Fibroblast of mammary gland (primary cell): ENCODE measurements around the gene AARS2.

Source experiments
- DNase-seq: peaks from one replicate; pipeline ENCODE4 v3.0.0-alpha.2; 2010; ENCODE audit warnings: low read depth
- H3K4me3 ChIP-seq: 2 replicates; pipeline ENCODE4 v1.5.1; 2011; ENCODE audit warnings: low read depth, mild to moderate bottlenecking, low read length, moderate library complexity; ENCODE audit not compliant: control insufficient read depth
- TF ChIP-seq, protein P1 (sequence below): conservative IDR thresholded peaks from 2 replicates; pipeline ENCODE4 v1.5.1; 2011; ENCODE audit warnings: low read depth, low read length, inconsistent platforms; ENCODE audit not compliant: control insufficient read depth, insufficient read depth

Gene AARS2

DNA sequence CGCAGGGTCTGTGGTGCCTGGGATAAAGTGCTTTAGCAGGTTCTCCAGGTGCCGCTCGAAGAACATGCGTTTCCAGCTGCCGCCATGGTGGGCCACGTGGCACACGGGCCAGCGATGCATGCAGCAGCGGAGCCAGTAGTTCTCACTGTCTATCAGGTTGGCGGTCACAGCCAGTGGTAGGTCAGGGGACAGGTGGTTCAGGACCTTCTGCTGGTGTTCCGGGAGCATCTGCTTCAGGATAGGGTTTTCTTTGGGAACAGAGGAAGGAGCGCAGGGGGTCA is 26.9 kb downstream of the AARS2 start:
- DNase-seq, result no peak
- TF ChIP-seq, protein P1, sequence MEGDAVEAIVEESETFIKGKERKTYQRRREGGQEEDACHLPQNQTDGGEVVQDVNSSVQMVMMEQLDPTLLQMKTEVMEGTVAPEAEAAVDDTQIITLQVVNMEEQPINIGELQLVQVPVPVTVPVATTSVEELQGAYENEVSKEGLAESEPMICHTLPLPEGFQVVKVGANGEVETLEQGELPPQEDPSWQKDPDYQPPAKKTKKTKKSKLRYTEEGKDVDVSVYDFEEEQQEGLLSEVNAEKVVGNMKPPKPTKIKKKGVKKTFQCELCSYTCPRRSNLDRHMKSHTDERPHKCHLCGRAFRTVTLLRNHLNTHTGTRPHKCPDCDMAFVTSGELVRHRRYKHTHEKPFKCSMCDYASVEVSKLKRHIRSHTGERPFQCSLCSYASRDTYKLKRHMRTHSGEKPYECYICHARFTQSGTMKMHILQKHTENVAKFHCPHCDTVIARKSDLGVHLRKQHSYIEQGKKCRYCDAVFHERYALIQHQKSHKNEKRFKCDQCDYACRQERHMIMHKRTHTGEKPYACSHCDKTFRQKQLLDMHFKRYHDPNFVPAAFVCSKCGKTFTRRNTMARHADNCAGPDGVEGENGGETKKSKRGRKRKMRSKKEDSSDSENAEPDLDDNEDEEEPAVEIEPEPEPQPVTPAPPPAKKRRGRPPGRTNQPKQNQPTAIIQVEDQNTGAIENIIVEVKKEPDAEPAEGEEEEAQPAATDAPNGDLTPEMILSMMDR, result no peak
- H3K4me3 ChIP-seq, result no peak overlapping the region

DNA sequence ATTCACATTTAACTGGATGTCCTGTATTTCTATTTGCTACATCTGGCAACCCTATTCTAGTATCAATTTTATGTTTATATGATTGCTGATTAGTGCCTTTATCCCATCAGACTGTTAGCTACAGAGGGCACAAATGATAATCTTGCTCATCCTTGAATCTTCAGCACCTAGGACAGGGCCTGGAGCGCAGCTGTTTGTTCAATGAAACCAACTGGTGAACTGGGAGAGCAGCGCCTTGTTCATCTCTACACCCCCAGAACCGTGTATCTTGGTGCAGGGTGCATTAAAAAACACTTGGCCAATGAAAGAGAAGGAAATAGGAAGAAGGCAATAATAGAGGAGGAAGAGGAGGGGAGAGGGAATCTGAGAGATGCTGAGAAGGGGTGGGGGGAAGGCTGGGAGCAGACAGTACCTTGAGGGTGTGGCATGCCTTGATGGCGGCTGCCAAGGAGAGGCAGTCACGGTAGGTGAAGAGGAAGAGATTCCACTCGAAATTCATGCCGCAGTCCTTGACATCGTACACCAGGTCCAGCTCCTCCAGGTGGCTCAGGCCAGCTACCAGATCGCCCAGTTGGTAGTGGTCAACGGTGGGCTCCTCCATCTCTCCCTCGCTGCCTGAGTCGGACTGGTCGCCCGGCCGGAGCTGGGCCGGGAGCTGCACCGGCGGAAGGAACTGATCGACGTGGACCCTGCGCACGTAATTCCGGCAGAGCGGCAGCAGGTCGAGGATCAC is 27.4 kb downstream of the AARS2 start:
- no peak for DNase-seq
- TF ChIP-seq, protein P1, result no peak
- no peak overlapping the region for H3K4me3 ChIP-seq

DNA sequence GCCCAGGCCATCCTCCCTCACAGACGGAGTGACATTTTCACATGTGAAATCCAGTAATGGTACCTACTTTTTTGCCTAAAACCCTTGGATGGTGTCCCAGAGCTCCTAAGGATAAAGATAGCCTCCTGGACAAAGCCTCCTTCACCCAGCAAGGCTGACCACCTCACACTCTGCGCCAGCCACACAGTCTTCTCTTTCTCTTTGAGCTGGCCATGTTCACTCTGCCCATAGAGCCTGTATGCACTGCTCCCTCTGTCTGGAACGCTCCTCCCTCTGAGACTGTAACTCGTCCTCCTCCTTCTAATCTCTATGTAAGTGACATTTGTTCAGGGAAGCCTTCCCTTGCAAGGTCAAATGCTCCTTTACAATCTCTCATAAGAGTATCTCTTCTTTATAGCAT is 28.3 kb downstream of the AARS2 start:
- no peak for DNase-seq
- TF ChIP-seq, protein P1, result no peak
- no peak overlapping the region for H3K4me3 ChIP-seq

DNA sequence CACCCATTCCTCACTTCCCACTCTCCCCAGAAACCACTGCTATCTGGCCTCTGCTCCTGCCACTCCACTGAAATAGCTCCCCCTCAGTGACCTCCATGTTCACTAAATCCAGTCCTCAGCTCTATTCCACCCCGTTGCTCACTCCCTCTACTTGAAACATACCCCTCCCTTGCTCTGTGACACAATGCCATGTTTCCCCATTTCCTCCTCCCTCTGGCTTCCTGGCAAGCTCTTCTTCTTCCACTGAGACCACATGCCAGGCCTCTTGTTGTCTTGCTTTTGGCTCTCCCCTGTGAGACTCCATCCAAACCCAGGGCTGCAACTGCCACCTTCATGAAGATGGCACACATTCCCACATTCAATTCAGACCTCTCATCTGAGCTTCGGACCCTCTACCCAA is 29.0 kb downstream of the AARS2 start:
- TF ChIP-seq, protein P1, result no peak
- DNase-seq, result no peak
- no peak overlapping the region for H3K4me3 ChIP-seq

DNA sequence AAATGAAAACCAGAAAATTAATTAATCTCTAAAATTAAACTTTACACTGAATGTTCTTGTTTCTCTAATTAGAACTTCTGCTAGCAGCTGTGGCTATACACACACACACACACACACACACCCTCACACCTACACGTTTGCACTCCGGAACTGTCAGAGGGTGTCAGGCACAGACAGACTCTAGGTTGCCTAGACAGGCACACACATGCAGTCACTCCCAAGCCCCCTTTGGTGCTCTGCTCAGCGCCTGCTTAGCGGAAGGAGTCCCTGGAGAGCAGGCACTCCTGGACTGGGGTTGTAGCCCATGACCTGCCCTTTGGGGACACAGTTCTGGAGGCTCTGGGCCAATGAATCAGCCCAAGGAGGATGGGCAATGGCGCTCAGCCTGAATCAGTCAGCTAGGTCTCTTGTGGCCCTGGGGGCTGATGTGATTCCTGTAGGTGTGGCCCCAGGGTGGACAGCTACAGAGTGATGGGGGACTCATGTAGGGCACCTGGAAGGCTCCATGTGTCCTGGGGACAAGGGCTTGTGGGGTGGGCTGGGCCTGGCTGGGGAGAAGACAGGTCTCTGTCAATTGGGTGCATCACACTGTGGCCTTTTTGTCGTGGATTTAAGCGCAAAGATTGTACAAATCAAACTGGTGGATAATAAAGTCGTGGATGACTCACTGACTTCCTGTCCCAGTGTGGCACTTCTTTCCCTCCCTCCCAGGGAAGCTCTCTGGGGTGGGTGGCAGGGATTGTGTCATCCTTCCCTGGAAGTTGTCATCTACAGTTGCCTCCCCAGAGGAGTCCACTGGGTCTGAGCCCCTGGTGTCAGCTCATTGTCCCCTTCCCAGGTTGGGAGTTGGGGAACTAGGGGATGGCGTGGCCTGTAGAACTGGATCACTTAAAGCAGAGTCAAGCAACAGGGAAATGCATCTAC is 34.1 kb downstream of the AARS2 start:
- DNase-seq, result no peak
- TF ChIP-seq, protein P1, result no peak
- H3K4me3 ChIP-seq, result no peak overlapping the region

DNA sequence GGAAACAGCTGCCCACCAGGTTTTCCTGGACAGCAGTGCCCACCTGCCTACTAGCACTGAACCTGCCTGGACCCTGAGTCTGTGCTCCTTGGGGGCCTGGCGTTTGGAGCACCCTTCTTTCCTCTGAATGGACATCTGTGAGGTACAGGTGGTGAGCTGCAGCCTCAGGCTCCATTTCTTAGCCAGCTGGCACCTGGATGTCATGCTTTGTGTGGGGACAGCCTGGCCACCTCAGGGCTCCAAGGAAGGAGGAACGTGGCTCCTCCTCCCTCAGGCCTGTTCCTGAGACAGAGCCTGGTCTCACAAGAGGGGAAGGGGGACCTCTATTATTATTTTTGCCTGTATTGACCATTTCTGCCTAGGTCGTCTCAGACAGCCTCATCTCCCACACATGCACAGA is 34.8 kb downstream of the AARS2 start:
- TF ChIP-seq, protein P1, result no peak
- DNase-seq, result no peak
- no peak overlapping the region for H3K4me3 ChIP-seq
